Upper lobe of left lung (tissue), 4 donors: ENCODE measurements around the gene TJP3.

Experiments used
- POLR2A ChIP-seq, 4 donors: fragments of 450-650 bp; IDR thresholded peaks; one replicate each; pipeline ENCODE4 v1.5.1; 2016 to 2017; ENCODE audit warnings: antibody characterized with exemption in 4 of 4, mild to moderate bottlenecking in 2 of 4
- TF ChIP-seq, protein P1 (sequence below), 6 experiments: fragments of 450-650 bp in 4 of 6; fragments of 200-600 bp in 2 of 6; sonication (generic) in 2 of 6; IDR thresholded peaks; one replicate each; pipeline ENCODE4 v1.5.1; 2016 to 2019; ENCODE audit warnings: antibody characterized with exemption in 6 of 6

DNA sequence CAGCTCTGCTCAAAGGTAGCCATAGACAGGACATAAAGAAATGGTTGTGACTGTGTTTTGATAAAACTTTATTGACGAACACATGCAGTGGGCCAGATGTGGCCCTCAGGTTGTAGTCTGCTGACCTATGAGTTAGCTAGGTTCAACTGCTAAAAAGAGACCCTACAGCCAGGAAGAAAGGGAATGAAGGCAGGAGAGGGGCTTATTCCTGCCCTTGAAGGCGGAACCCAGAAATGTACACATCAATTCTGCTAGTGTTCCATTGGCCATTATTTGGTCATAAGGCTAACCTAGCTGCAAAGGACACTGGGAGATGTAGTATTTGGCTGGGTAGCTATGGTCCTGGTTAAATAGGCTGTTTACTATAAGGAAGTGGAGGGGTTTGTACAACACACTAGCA is 35.3 kb downstream of the TJP3 start:
- no peak for TF ChIP-seq POLR2A (IDR thresholded peaks at IDR 0.05)
- TF ChIP-seq, protein P1, sequence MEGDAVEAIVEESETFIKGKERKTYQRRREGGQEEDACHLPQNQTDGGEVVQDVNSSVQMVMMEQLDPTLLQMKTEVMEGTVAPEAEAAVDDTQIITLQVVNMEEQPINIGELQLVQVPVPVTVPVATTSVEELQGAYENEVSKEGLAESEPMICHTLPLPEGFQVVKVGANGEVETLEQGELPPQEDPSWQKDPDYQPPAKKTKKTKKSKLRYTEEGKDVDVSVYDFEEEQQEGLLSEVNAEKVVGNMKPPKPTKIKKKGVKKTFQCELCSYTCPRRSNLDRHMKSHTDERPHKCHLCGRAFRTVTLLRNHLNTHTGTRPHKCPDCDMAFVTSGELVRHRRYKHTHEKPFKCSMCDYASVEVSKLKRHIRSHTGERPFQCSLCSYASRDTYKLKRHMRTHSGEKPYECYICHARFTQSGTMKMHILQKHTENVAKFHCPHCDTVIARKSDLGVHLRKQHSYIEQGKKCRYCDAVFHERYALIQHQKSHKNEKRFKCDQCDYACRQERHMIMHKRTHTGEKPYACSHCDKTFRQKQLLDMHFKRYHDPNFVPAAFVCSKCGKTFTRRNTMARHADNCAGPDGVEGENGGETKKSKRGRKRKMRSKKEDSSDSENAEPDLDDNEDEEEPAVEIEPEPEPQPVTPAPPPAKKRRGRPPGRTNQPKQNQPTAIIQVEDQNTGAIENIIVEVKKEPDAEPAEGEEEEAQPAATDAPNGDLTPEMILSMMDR (IDR thresholded peaks at IDR 0.05): no peak
